SK-N-SH treated with all-trans-retinoic acid at 6 μM for 48 hours (cell line): ENCODE data around the gene PAK5.

ENCODE experiments used
- OSR1 ChIP-seq: fragments of 250-450 bp; sonication (Bioruptor Pico); IDR thresholded peaks from 2 replicates; pipeline ENCODE4 v1.8.0; 2022; ENCODE audit warnings: moderate library complexity, mild to moderate bottlenecking, inconsistent platforms
- ZFP3 ChIP-seq: fragments of 250-450 bp; sonication (Bioruptor Pico); IDR thresholded peaks from 2 replicates; pipeline ENCODE4 v1.5.0; 2020; ENCODE audit warnings: mild to moderate bottlenecking, moderate library complexity
- ZNF8 ChIP-seq: fragments of 450-650 bp; formaldehyde crosslinking; IDR thresholded peaks from 2 replicates; pipeline ENCODE4 v1.5.0; 2020; ENCODE audit warnings: mild to moderate bottlenecking, moderate library complexity
- TF ChIP-seq, protein P1 (sequence below): fragments of 250-450 bp; sonication (Bioruptor Pico); IDR thresholded peaks from 2 replicates; pipeline ENCODE4 v1.5.1; 2021; ENCODE audit warnings: mild to moderate bottlenecking, moderate library complexity

DNA sequence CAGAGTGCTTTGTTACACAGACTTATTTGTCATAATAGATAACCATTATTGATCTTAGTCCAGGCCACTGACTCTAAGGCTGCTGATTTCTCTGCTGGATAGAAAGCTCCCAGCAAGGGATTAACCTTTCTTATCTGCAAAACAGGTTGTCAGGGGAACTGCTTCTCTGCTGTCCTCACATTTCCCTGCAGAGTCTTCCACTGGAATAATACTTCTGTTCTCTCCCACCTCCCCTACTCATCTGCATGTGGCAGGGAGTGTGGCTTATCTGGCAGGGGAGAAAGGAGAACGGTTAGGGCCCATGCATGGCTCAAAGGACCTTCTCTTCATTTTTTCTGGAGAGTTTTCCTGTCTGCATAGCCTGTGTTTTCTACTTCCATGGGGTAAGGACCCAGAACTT is 238.3 kb downstream of the PAK5 start:
- TF ChIP-seq, protein P1, sequence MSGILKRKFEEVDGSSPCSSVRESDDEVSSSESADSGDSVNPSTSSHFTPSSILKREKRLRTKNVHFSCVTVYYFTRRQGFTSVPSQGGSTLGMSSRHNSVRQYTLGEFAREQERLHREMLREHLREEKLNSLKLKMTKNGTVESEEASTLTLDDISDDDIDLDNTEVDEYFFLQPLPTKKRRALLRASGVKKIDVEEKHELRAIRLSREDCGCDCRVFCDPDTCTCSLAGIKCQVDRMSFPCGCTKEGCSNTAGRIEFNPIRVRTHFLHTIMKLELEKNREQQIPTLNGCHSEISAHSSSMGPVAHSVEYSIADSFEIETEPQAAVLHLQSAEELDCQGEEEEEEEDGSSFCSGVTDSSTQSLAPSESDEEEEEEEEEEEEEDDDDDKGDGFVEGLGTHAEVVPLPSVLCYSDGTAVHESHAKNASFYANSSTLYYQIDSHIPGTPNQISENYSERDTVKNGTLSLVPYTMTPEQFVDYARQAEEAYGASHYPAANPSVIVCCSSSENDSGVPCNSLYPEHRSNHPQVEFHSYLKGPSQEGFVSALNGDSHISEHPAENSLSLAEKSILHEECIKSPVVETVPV (CRISPR knock-in tag): no peak
- no peak for TF ChIP-seq ZNF8 (CRISPR knock-in tag)
- TF ChIP-seq OSR1 (CRISPR knock-in tag): no peak
- no peak for TF ChIP-seq ZFP3
